ENCODE data around the gene SMO.
A peak's percentile ranks its signal among the peaks of the same experiment; 100 is the strongest.

Gene SMO

GRCh38 chr7:129227646-129228578 is 39.5 kb downstream of the SMO start:
- H3K4me3 ChIP-seq (ENCODE audit: low read depth, low read length), result no peak overlapping the region
- DNase-seq (ENCODE audit: low read depth), result no peak
- no peak for TF ChIP-seq CTCF (IDR thresholded peaks at IDR 0.05; ENCODE audit: insufficient read depth, low read depth, low read length, missing control alignments)

- no peak for DNase-seq (ENCODE audit: low read depth)
- H3K4me3 ChIP-seq (ENCODE audit: low read depth, low read length), result no peak overlapping the region
- no peak for TF ChIP-seq CTCF (IDR thresholded peaks at IDR 0.05; ENCODE audit: insufficient read depth, low read depth, low read length, missing control alignments)
Observed at GRCh38 chr7:129228633-129229032, 40.2 kb downstream of the SMO start.

GRCh38 chr7:129231666-129232065 is 43.2 kb downstream of the SMO start:
- H3K4me3 ChIP-seq (ENCODE audit: low read depth, low read length), result no peak overlapping the region
- no peak for TF ChIP-seq CTCF (IDR thresholded peaks at IDR 0.05; ENCODE audit: insufficient read depth, low read depth, low read length, missing control alignments)
- DNase-seq (ENCODE audit: low read depth), result no peak

- DNase-seq (ENCODE audit: low read depth), result peak; percentile 74
- TF ChIP-seq CTCF (IDR thresholded peaks at IDR 0.05; ENCODE audit: insufficient read depth, low read depth, low read length, missing control alignments), result no peak
- H3K4me3 ChIP-seq (ENCODE audit: low read depth, low read length), result no peak overlapping the region
Observed at GRCh38 chr7:129238546-129238945, 50.1 kb downstream of the SMO start.

GRCh38 chr7:129240119-129240820 is 51.8 kb downstream of the SMO start:
- TF ChIP-seq CTCF (IDR thresholded peaks at IDR 0.05; ENCODE audit: insufficient read depth, low read depth, low read length, missing control alignments), result no peak
- DNase-seq (ENCODE audit: low read depth), result no peak
- no peak overlapping the region for H3K4me3 ChIP-seq (ENCODE audit: low read depth, low read length)

- no peak for DNase-seq (ENCODE audit: low read depth)
- no peak overlapping the region for H3K4me3 ChIP-seq (ENCODE audit: low read depth, low read length)
- no peak for TF ChIP-seq CTCF (IDR thresholded peaks at IDR 0.05; ENCODE audit: insufficient read depth, low read depth, low read length, missing control alignments)
Observed at GRCh38 chr7:129244220-129244619, 55.8 kb downstream of the SMO start.
